Measurements from ENCODE around the gene HCN4.

- TF ChIP-seq CTCF (IDR thresholded peaks at IDR 0.05) (no peak), EP300 (IDR thresholded peaks at IDR 0.05) (no peak), POLR2A (IDR thresholded peaks at IDR 0.05; ENCODE audit: low read depth) (no peak), POLR2AphosphoS5 (IDR thresholded peaks at IDR 0.05) (no peak)
These were observed 7.1 kb upstream of the HCN4 start for GRCh38 chr15:73375755-73376305.

Data from esophagus muscularis mucosa (tissue), 4 donors.